IPS DF 6.9 (cell line): ENCODE measurements around the gene CTRB1.
"Not testable (repeated sequence)": the region's sequence is repeated elsewhere in the genome, so short reads cannot be mapped to it uniquely, and the experiment has no call there.

Experiments
- DNase-seq: peaks from one replicate; pipeline ENCODE4 v3.0.0-alpha.2; 2013; ENCODE audit warnings: low read depth, low spot score
- H3K27ac ChIP-seq: one replicate; pipeline ENCODE4 v1.5.1; 2013; ENCODE audit warnings: low read length, control low read depth
- H3K27me3 ChIP-seq: 2 replicates; pipeline ENCODE4 v1.6.1; 2013; ENCODE audit warnings: mild to moderate bottlenecking, low read length; ENCODE audit not compliant: control insufficient read depth, insufficient read depth
- H3K36me3 ChIP-seq: 2 replicates; pipeline ENCODE4 v1.6.1; 2013; ENCODE audit warnings: low read length; ENCODE audit not compliant: control insufficient read depth, insufficient read depth
- H3K4me1 ChIP-seq: 2 replicates; pipeline ENCODE4 v1.6.1; 2013; ENCODE audit warnings: low read length; ENCODE audit not compliant: control insufficient read depth, insufficient read depth
- H3K4me3 ChIP-seq: 2 replicates; pipeline ENCODE4 v1.5.1; 2013; ENCODE audit warnings: mild to moderate bottlenecking, low read length
- H3K9me3 ChIP-seq: 2 replicates; pipeline ENCODE4 v1.6.1; 2013; ENCODE audit warnings: low read length, inconsistent platforms; ENCODE audit not compliant: control insufficient read depth, insufficient read depth
- WGBS: extraction: QIAGEN DNeasy Blood & Tissue Kit; methylation state at CpG from one replicate; pipeline ENCODE4 v1.1.7; 2013; ENCODE audit warnings: mixed read lengths, missing lambda C conversion rate; ENCODE audit not compliant: insufficient read length, insufficient coverage; 5-methylcytosine and 5-hydroxymethylcytosine counted together

The CTRB1 gene

GRCh38 chr16:75204410-75204758 is 14.4 kb upstream of the CTRB1 start:
- Histone ChIP-seq H3K27ac (no peak overlapping the region), H3K4me3 (no peak overlapping the region), H3K36me3 (no peaks in the 10 kb centered on the region), H3K4me1 (no peaks in the 10 kb centered on the region), H3K9me3 (no peaks in the 10 kb centered on the region), H3K27me3 (no peaks in the 10 kb centered on the region)
- no peak for DNase-seq
- no CpG with 5 or more reads among the region's 6 CpGs for WGBS

- H3K27me3 ChIP-seq, H3K4me1 ChIP-seq, DNase-seq, H3K27ac ChIP-seq, H3K36me3 ChIP-seq, H3K9me3 ChIP-seq, H3K4me3 ChIP-seq: not testable (repeated sequence)
- WGBS, result no CpG with 5 or more reads among the region's 20 CpGs
These were observed 13.9 kb upstream of the CTRB1 start for GRCh38 chr16:75204905-75205304.

- not testable (repeated sequence) for H3K9me3 ChIP-seq, H3K4me1 ChIP-seq, H3K27ac ChIP-seq, H3K36me3 ChIP-seq, H3K27me3 ChIP-seq, DNase-seq, H3K4me3 ChIP-seq
- WGBS, result no CpG with 5 or more reads among the region's 19 CpGs
These were observed 13.3 kb upstream of the CTRB1 start for GRCh38 chr16:75205438-75205837.

GRCh38 chr16:75205961-75206748 is 12.6 kb upstream of the CTRB1 start:
- DNase-seq, H3K27me3 ChIP-seq, H3K9me3 ChIP-seq, H3K4me1 ChIP-seq, H3K4me3 ChIP-seq, H3K27ac ChIP-seq, H3K36me3 ChIP-seq: not testable (repeated sequence)
- WGBS, result no CpG with 5 or more reads among the region's 25 CpGs

- no peak within 1 kb of the TSS for H3K4me3 ChIP-seq
These were observed 11.9 kb upstream of the CTRB1 start, which contains the start of gene CTRB2 for GRCh38 chr16:75206749-75207451. Gene CTRB2, minus strand, starts transcription at chr16:75207161. Its CDS starts 20 bp downstream, at chr16:75207141.

GRCh38 chr16:75207831-75208230 is 11.0 kb upstream of the CTRB1 start:
- H3K27ac ChIP-seq, result no peak overlapping the region
- no peaks in the 10 kb centered on the region for H3K4me1 ChIP-seq
- H3K4me3 ChIP-seq, result no peak overlapping the region
- no peak for DNase-seq
- H3K36me3 ChIP-seq, result no peaks in the 10 kb centered on the region
- no CpG with 5 or more reads among the region's 11 CpGs for WGBS
- H3K9me3 ChIP-seq, result no peaks in the 10 kb centered on the region
- H3K27me3 ChIP-seq, result no peaks in the 10 kb centered on the region

More at GRCh38 chr16:75206749-75207451, 11.9 kb upstream of the CTRB1 start, which contains the start of gene CTRB2:
- Histone ChIP-seq H3K27ac (no peak within 1 kb of the TSS), H3K36me3 (no peaks in the 10 kb centered on the region), H3K27me3 (no peaks in the 10 kb centered on the region), H3K9me3 (no peaks in the 10 kb centered on the region), H3K4me1 (no peaks in the 10 kb centered on the region)
- no peak for DNase-seq
- WGBS, result no CpG with 5 or more reads among the region's 24 CpGs

- Histone ChIP-seq H3K27me3 (no peaks in the 10 kb centered on the region), H3K27ac (no peak overlapping the region), H3K36me3 (no peaks in the 10 kb centered on the region), H3K4me1 (no peaks in the 10 kb centered on the region), H3K4me3 (no peak overlapping the region), H3K9me3 (no peaks in the 10 kb centered on the region)
- no CpG with 5 or more reads among the region's 13 CpGs for WGBS
- DNase-seq, result no peak
These were observed 10.5 kb upstream of the CTRB1 start for GRCh38 chr16:75208242-75208825.

GRCh38 chr16:75208861-75209505 is 9.8 kb upstream of the CTRB1 start:
- no peaks in the 10 kb centered on the region for H3K4me1 ChIP-seq
- no peak overlapping the region for H3K4me3 ChIP-seq
- no peaks in the 10 kb centered on the region for H3K36me3 ChIP-seq
- H3K9me3 ChIP-seq, result no peaks in the 10 kb centered on the region
- WGBS, result no CpG with 5 or more reads among the region's 27 CpGs
- no peak overlapping the region for H3K27ac ChIP-seq
- no peak for DNase-seq
- no peaks in the 10 kb centered on the region for H3K27me3 ChIP-seq

- not testable (repeated sequence) for H3K27ac ChIP-seq, DNase-seq, H3K4me1 ChIP-seq, H3K36me3 ChIP-seq, H3K27me3 ChIP-seq, H3K4me3 ChIP-seq, H3K9me3 ChIP-seq
- no CpG with 5 or more reads among the region's 7 CpGs for WGBS
These were observed 9.3 kb upstream of the CTRB1 start for GRCh38 chr16:75209514-75209913.

- Histone ChIP-seq H3K9me3 (no peaks in the 10 kb centered on the region), H3K4me3 (no peak overlapping the region), H3K36me3 (no peaks in the 10 kb centered on the region), H3K27ac (no peak overlapping the region), H3K27me3 (no peaks in the 10 kb centered on the region), H3K4me1 (no peaks in the 10 kb centered on the region)
- DNase-seq, result no peak
- no CpG with 5 or more reads among the region's 5 CpGs for WGBS
These were observed 8.8 kb upstream of the CTRB1 start for GRCh38 chr16:75209944-75210343.
